ENCODE data around the gene FBN1.
A peak's percentile ranks its signal among the peaks of the same experiment; 100 is the strongest.

DNA sequence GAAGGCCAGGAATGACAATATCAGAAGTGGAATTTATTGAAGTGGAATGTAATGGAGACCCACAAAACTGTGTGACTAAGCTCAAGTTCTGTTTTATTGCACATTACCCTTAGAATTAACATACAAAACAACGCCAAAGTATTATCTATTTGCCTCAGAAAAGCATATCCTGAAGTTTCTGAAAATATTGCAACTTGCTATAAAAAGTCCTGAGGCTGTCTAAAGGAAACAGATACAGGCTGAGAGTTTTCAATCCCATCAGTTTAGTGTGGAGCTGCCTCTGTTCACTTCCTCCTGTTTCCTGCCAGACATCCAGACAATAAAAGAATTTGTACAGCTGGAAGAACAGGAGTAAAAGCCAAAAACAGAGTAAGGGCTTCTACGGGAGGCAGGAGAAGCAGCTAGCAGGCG is 108.8 kb downstream of the FBN1 start:
- TF ChIP-seq SNAI2 (CRISPR knock-in tag; IDR thresholded peaks at IDR 0.05) (no peak), ARNTL (CRISPR knock-in tag; IDR thresholded peaks at IDR 0.05; ENCODE audit: borderline replicate concordance, low read depth) (no peak), ZFP3 (CRISPR knock-in tag; IDR thresholded peaks at IDR 0.05) (no peak), RARB (CRISPR knock-in tag; IDR thresholded peaks at IDR 0.05) (no peak), ZNF565 (CRISPR knock-in tag; conservative IDR thresholded peaks at IDR 0.05; ENCODE audit: low read depth) (no peak), ZFP30 (CRISPR knock-in tag; IDR thresholded peaks at IDR 0.05) (no peak), GLIS3 (CRISPR knock-in tag; IDR thresholded peaks at IDR 0.05) (no peak), TCF4 (CRISPR knock-in tag; IDR thresholded peaks at IDR 0.05; ENCODE audit: borderline replicate concordance) (0 out of 2 replicates have a peak, but pooled peaks have one; percentile 15), ISL1 (CRISPR knock-in tag; IDR thresholded peaks at IDR 0.05) (no peak), ZNF8 (CRISPR knock-in tag; IDR thresholded peaks at IDR 0.05) (no peak), ZNF70 (CRISPR knock-in tag; IDR thresholded peaks at IDR 0.05) (no peak)
- TF ChIP-seq, protein P1, sequence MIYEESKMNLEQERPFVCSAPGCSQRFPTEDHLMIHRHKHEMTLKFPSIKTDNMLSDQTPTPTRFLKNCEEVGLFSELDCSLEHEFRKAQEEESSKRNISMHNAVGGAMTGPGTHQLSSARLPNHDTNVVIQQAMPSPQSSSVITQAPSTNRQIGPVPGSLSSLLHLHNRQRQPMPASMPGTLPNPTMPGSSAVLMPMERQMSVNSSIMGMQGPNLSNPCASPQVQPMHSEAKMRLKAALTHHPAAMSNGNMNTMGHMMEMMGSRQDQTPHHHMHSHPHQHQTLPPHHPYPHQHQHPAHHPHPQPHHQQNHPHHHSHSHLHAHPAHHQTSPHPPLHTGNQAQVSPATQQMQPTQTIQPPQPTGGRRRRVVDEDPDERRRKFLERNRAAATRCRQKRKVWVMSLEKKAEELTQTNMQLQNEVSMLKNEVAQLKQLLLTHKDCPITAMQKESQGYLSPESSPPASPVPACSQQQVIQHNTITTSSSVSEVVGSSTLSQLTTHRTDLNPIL (CRISPR knock-in tag; IDR thresholded peaks at IDR 0.05; ENCODE audit: low read depth) = no peak
- TF ChIP-seq, protein P2, sequence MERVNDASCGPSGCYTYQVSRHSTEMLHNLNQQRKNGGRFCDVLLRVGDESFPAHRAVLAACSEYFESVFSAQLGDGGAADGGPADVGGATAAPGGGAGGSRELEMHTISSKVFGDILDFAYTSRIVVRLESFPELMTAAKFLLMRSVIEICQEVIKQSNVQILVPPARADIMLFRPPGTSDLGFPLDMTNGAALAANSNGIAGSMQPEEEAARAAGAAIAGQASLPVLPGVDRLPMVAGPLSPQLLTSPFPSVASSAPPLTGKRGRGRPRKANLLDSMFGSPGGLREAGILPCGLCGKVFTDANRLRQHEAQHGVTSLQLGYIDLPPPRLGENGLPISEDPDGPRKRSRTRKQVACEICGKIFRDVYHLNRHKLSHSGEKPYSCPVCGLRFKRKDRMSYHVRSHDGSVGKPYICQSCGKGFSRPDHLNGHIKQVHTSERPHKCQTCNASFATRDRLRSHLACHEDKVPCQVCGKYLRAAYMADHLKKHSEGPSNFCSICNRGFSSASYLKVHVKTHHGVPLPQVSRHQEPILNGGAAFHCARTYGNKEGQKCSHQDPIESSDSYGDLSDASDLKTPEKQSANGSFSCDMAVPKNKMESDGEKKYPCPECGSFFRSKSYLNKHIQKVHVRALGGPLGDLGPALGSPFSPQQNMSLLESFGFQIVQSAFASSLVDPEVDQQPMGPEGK (CRISPR knock-in tag; IDR thresholded peaks at IDR 0.05; ENCODE audit: borderline replicate concordance) = no peak
